Measurements from ENCODE around the gene ULBP2. TPM values are rescaled to one million over a fixed set of nuclear protein-coding genes. Genes with fewer than 3 reads are reported as not detected.
"Not testable (repeated sequence)": the region's sequence is repeated elsewhere in the genome, so short reads cannot be mapped to it uniquely, and the experiment has no call there.

Gene ULBP2
- total RNA-seq, 2 donors from 2014 or later = 0.32 to 0.40 TPM

GRCh38 chr6:149990212-149990660, 48.4 kb downstream of the ULBP2 start:
- H3K4me1 ChIP-seq (replicated peaks) = peaks cover 10% of the 10 kb centered on the region
- TF ChIP-seq POLR2A (IDR thresholded peaks at IDR 0.05) (no peak), POLR2AphosphoS5 (IDR thresholded peaks at IDR 0.05) (no peak), CTCF (IDR thresholded peaks at IDR 0.05) (no peak)
- WGBS = 1% methylated on average over 32 of the region's 32 CpGs
- no peak for DNase-seq (ENCODE audit: low spot score)
- H3K36me3 ChIP-seq = no peaks in the 10 kb centered on the region
- intact Hi-C loops (cut with DNase I) = no loop called here
- H3K27me3 ChIP-seq (replicated peaks; ENCODE audit: insufficient read depth) = peaks cover 43% of the 10 kb centered on the region
- H3K27ac ChIP-seq = no peak overlapping the region
- H3K9me3 ChIP-seq = no peaks in the 10 kb centered on the region
- H3K4me3 ChIP-seq = no peak overlapping the region

- Histone ChIP-seq H3K27ac (no peak overlapping the region), H3K36me3 (no peaks in the 10 kb centered on the region), H3K4me1 (replicated peaks) (peaks cover 10% of the 10 kb centered on the region), H3K4me3 (no peak overlapping the region), H3K27me3 (replicated peaks; ENCODE audit: insufficient read depth) (peaks cover 37% of the 10 kb centered on the region), H3K9me3 (no peaks in the 10 kb centered on the region)
- no peak for DNase-seq (ENCODE audit: low spot score)
- 3% methylated on average over 37 of the region's 49 CpGs for WGBS
- intact Hi-C loops (cut with DNase I) = no loop called here
- TF ChIP-seq CTCF (IDR thresholded peaks at IDR 0.05) (no peak), POLR2A (IDR thresholded peaks at IDR 0.05) (no peak), POLR2AphosphoS5 (IDR thresholded peaks at IDR 0.05) (no peak)
Measured at GRCh38 chr6:149990661-149991471, 49.1 kb downstream of the ULBP2 start.

GRCh38 chr6:149991472-149991795, 49.6 kb downstream of the ULBP2 start:
- DNase-seq (ENCODE audit: low spot score); intact Hi-C loops (cut with DNase I); H3K27ac ChIP-seq; H3K36me3 ChIP-seq; H3K4me3 ChIP-seq; H3K9me3 ChIP-seq: not testable (repeated sequence)
- 5% methylated on average over 7 of the region's 7 CpGs for whole genome bisulfite sequencing
- Histone ChIP-seq H3K27me3 (replicated peaks; ENCODE audit: insufficient read depth) (peaks cover 37% of the 10 kb centered on the region), H3K4me1 (replicated peaks) (peaks cover 10% of the 10 kb centered on the region)

- Histone ChIP-seq H3K4me3 (no peak overlapping the region), H3K9me3 (no peaks in the 10 kb centered on the region), H3K4me1 (replicated peaks) (peaks cover 10% of the 10 kb centered on the region), H3K27me3 (replicated peaks; ENCODE audit: insufficient read depth) (peaks cover 37% of the 10 kb centered on the region), H3K36me3 (no peaks in the 10 kb centered on the region), H3K27ac (no peak overlapping the region)
- TF ChIP-seq POLR2AphosphoS5 (IDR thresholded peaks at IDR 0.05) (no peak), POLR2A (IDR thresholded peaks at IDR 0.05) (no peak), CTCF (IDR thresholded peaks at IDR 0.05) (no peak)
- no peak for DNase-seq (ENCODE audit: low spot score)
- WGBS = 42% methylated on average over 4 of the region's 4 CpGs
- intact Hi-C loops (cut with DNase I) = no loop called here
Measured at GRCh38 chr6:149991838-149992237, 50.0 kb downstream of the ULBP2 start.

DNA sequence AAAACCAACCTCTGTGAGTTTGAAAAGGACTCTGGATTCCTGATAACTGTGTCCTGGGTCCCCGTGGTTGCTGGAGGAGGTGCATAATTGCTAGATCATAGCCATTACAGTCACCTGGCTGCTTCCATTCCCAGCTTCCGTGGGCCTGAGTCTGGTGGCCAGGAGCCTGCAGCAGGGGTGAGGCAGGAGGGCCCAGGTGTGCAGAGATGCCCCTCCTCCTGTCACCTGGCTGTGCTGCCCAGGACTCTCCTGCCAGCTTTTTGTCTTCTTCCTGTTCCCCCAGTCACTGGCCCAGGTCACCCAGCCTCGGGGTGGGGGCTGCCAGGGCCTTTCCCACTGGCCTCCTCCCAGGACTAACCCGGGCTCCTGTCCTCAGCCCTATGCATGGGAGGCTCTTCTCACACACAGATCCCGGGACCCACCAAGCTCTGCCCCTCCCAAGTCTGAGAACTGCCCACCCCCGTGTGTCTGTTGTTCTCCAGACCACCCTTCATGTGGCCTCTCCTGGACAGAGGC, 53.5 kb downstream of the ULBP2 start:
- no peak for TF ChIP-seq POLR2A (IDR thresholded peaks at IDR 0.05)
- TF ChIP-seq CTCF (IDR thresholded peaks at IDR 0.05) = no peak
- no peak for TF ChIP-seq POLR2AphosphoS5 (IDR thresholded peaks at IDR 0.05)
- intact Hi-C loops (cut with DNase I) = no loop called here
- Histone ChIP-seq H3K4me3 (no peak overlapping the region), H3K27ac (no peak overlapping the region), H3K36me3 (no peaks in the 10 kb centered on the region), H3K4me1 (replicated peaks) (peaks cover 8% of the 10 kb centered on the region), H3K9me3 (no peaks in the 10 kb centered on the region), H3K27me3 (replicated peaks; ENCODE audit: insufficient read depth) (peaks cover 7% of the 10 kb centered on the region)
- DNase-seq (ENCODE audit: low spot score) = no peak
- 62% methylated on average over 6 of the region's 6 CpGs for WGBS
